Activated naive CD4-positive, alpha-beta T cell treated with anti-CD3 and anti-CD28 coated beads, Interleukin-2, amount 50 U/mL, for 24 hours (primary cell): Measurements from ENCODE around the gene THEM5.
"Not testable (repeated sequence)": the region's sequence is repeated elsewhere in the genome, so short reads cannot be mapped to it uniquely, and the experiment has no call there.

Source experiments
- H3K27ac Mint-ChIP-seq: one replicate; pipeline ENCODE4 v1.8.0; 2021; ENCODE audit warnings: mild to moderate bottlenecking, mixed read lengths
- H3K27me3 Mint-ChIP-seq: one replicate; pipeline ENCODE4 v1.8.0; 2021; ENCODE audit warnings: mixed read lengths
- H3K36me3 Mint-ChIP-seq: one replicate; pipeline ENCODE4 v1.8.0; 2021; ENCODE audit warnings: mixed read lengths
- H3K4me1 Mint-ChIP-seq: one replicate; pipeline ENCODE4 v1.8.0; 2021; ENCODE audit warnings: mixed read lengths
- H3K4me3 Mint-ChIP-seq: one replicate; pipeline ENCODE4 v1.8.0; 2021; ENCODE audit warnings: mild to moderate bottlenecking, mixed read lengths
- H3K9me3 Mint-ChIP-seq: one replicate; pipeline ENCODE4 v1.8.0; 2021; ENCODE audit warnings: mixed read lengths

Gene THEM5, protein sequence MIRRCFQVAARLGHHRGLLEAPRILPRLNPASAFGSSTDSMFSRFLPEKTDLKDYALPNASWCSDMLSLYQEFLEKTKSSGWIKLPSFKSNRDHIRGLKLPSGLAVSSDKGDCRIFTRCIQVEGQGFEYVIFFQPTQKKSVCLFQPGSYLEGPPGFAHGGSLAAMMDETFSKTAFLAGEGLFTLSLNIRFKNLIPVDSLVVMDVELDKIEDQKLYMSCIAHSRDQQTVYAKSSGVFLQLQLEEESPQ

DNA sequence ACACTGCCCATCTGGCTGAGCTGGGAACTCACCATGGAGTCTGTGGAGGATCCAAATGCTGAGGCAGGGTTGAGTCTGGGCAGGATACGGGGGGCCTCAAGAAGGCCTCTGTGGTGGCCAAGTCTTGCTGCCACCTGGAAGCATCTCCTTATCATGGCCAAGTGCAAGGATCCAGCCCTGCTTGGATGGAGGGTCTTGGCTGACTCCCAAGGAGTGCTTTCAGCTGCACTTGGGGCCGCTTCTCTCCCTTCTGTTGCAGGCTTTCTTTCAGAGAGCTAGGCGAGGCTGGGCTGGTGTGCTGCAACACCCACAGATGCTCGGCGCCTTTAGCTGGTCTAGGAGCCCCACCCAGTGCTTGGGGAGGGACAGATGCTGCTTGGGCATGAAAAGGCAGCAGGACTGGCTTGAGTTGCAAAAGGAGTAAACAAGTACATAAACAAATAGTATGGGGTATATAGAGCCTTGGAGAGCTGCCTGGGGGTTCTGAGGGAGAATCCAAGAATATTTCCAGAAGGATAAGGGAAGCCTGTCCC, at the start of gene THEM5:
THEM5 (minus strand) TSS at position 302 of the 533 bp plus-strand sequence; CDS start at position 155, 147 bp downstream.
- H3K36me3 Mint-ChIP-seq: no peaks in the 10 kb centered on the region
- no peaks in the 10 kb centered on the region for H3K4me1 Mint-ChIP-seq
- H3K4me3 Mint-ChIP-seq: no peak within 1 kb of the TSS
- no peaks in the 10 kb centered on the region for H3K9me3 Mint-ChIP-seq
- no peak within 1 kb of the TSS for H3K27ac Mint-ChIP-seq
- H3K27me3 Mint-ChIP-seq: no peaks in the 10 kb centered on the region

DNA sequence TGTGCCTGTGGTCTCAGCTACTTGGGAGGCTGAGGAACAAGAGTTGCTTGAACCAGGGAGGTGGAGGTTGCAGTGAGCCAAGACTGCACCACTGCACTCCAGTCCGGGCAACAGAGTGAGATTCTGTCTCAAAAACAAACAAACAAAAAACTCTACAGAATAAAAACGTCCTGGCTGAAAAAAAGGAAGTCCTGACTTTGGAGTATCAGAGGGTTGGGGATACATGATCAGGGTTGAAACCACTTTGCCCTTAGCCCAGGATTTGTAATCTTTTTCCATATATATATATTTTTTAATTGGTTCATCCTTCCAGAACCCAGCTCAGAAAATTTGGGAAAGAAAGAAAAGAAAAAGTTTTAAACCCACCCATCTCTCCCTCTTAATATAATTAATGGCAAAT, 49.3 kb upstream of the THEM5 start:
- peaks cover 5% of the 10 kb centered on the region for H3K9me3 Mint-ChIP-seq
- no peaks in the 10 kb centered on the region for H3K27me3 Mint-ChIP-seq
- H3K36me3 Mint-ChIP-seq: peaks cover 47% of the 10 kb centered on the region
- peak overlapping the region; percentile 4 for H3K27ac Mint-ChIP-seq
- H3K4me3 Mint-ChIP-seq: no peak overlapping the region
- peaks cover 85% of the 10 kb centered on the region for H3K4me1 Mint-ChIP-seq

DNA sequence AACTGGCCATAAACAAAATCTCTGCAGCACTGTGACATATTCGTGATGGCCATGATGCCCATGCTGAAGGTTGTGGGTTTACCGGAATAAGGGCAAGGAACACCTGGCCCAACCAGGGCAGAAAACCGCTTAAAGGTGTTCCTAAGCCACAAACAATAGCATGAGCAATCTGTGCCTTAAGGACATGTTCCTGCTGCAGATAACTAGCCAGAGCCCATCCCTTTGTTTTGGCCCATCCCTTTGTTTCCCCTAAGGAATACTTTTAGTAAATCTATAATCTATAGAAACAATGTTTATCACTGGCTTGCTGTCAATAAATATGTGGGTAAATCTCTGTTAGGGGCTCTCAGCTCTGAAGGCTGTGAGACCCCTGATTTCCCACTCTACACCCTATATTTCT, 47.3 kb upstream of the THEM5 start:
- H3K36me3 Mint-ChIP-seq: peaks cover 37% of the 10 kb centered on the region
- not testable (repeated sequence) for H3K27ac Mint-ChIP-seq, H3K9me3 Mint-ChIP-seq, H3K27me3 Mint-ChIP-seq, H3K4me3 Mint-ChIP-seq
- peaks cover 87% of the 10 kb centered on the region for H3K4me1 Mint-ChIP-seq

DNA sequence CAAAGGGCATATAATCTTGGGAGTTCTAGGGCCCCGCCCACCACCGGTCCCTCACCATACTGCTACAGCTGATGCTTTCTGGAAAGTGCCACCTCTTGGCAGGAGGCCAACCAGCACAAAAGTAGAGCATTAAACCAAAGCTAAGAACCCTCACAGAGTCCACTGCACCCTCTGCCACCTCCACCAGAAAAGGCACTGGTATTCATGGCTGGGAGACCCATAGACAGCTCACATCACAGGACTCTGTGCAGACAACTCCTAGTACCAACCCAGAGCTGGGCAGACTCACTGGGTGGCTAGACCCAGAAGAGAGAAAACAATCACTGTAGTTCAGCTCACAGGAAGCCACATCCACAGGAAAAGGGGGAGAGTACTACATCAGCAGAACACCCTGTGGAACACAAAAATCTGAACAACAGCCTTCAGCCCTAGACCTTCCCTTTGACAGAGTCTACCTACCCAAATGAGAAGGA, 45.0 kb upstream of the THEM5 start:
- Mint-ChIP-seq H3K4me3 (peak overlapping the region; percentile 78), H3K27ac (peak overlapping the region; percentile 91), H3K9me3 (peaks cover 5% of the 10 kb centered on the region), H3K27me3 (no peaks in the 10 kb centered on the region), H3K36me3 (peaks cover 38% of the 10 kb centered on the region), H3K4me1 (peaks cover 80% of the 10 kb centered on the region)

DNA sequence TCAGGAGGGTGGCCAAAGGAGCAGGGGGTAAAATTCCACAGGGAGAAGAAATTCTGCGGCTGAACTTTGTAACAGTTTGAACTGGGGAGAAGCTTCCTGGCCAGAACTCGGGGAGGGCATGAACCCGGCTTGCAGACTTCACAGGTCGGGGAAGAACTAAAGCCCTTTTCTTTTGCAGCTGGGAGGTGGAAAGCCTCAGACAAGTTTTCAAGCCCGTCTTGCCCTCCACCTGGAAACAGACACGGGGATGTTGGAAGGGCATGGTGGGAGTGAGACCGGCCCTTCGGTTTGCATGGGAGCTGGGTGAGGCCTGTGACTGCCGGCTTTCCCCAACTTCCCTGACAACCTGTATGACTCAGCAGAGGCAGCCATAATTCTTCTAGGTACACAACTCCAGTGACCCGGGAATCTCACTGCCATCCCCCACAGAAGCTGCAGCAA, 44.5 kb upstream of the THEM5 start:
- peaks cover 5% of the 10 kb centered on the region for H3K9me3 Mint-ChIP-seq
- peak overlapping the region; percentile 91 for H3K27ac Mint-ChIP-seq
- peaks cover 80% of the 10 kb centered on the region for H3K4me1 Mint-ChIP-seq
- H3K27me3 Mint-ChIP-seq: no peaks in the 10 kb centered on the region
- H3K36me3 Mint-ChIP-seq: peaks cover 40% of the 10 kb centered on the region
- peak overlapping the region; percentile 78 for H3K4me3 Mint-ChIP-seq

DNA sequence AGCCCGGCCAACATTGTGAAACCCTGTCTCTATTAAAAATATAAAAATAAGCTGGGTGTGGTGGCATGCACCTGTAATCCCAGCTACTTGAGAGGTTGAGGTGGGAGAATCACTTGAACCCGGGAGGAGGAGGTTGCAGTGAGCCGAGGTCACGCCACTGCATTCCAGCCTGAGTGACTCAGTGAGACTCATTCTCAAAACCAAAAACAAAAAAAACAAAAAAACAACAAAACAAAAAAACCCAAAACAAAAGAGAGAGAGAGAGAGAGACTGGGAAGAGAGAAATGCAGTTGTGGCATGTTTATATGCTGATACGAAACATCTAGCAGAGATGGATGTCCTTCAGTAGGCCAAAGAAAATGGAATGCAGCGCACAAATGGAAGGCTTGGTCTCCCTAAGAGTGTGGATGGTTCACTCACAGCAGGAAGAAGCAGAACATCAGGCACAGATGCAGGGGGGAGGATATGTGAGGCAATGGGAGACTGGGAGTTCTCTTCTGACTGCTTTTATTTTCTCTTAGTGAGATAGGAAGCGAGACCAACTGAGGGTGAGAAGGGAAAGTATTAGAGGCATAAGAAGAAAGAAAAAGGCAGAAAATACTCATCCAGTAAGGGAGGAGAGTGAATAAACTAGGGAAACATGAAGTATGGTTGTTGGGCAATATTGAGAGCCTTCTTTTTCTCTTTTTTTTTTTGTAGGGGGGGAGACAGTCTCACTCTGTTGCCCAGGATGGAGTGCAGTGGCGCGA, 39.8 kb upstream of the THEM5 start:
- H3K36me3 Mint-ChIP-seq: peaks cover 46% of the 10 kb centered on the region
- H3K27me3 Mint-ChIP-seq: no peaks in the 10 kb centered on the region
- peaks cover 74% of the 10 kb centered on the region for H3K4me1 Mint-ChIP-seq
- H3K27ac Mint-ChIP-seq: peak overlapping the region; percentile 82
- no peak overlapping the region for H3K4me3 Mint-ChIP-seq
- H3K9me3 Mint-ChIP-seq: no peaks in the 10 kb centered on the region

DNA sequence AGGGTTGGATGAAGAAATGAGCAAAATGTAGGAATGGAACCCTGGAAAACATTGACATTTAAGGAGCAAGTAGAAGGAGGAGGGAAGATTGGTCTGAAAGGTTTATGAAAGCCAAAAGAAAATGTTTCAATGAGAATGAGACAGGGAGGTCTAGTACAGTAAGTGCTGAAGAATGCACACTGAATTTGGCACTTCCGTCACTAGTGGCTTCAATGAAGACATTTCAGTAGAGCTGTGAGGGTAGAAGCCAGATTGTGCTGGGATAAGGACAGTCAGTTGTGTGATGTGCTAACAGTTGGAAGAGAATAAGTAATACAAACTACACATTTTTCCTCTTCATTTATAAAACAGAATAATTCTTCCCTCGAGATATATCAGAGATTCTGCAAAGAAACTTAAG, 38.7 kb upstream of the THEM5 start:
- peaks cover 62% of the 10 kb centered on the region for H3K4me1 Mint-ChIP-seq
- H3K27ac Mint-ChIP-seq: peak overlapping the region; percentile 86
- H3K9me3 Mint-ChIP-seq: no peaks in the 10 kb centered on the region
- H3K27me3 Mint-ChIP-seq: no peaks in the 10 kb centered on the region
- H3K4me3 Mint-ChIP-seq: no peak overlapping the region
- peaks cover 49% of the 10 kb centered on the region for H3K36me3 Mint-ChIP-seq

DNA sequence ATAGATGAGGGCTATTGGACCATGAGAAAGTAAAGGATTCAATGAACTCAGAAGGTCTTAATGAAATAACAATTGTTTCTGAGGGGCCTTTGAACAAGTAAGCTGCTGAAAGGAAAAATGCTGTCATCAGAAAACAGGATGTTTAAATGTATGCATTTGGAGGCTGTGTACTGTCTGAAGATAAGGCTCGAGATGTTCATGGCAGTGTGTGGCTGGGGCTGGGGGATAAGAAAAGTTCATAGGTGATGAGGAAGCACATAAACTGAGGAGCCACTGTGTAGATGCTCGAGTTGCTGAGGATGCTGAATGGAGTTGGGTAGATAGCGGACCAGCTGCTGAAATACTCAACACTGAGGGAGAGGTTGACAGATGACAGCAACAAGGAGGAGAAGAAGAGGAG, 38.0 kb upstream of the THEM5 start:
- Mint-ChIP-seq H3K4me1 (peaks cover 56% of the 10 kb centered on the region), H3K27me3 (no peaks in the 10 kb centered on the region), H3K9me3 (no peaks in the 10 kb centered on the region), H3K36me3 (peaks cover 50% of the 10 kb centered on the region), H3K27ac (peak overlapping the region; percentile 86), H3K4me3 (peak overlapping the region; percentile 57)

DNA sequence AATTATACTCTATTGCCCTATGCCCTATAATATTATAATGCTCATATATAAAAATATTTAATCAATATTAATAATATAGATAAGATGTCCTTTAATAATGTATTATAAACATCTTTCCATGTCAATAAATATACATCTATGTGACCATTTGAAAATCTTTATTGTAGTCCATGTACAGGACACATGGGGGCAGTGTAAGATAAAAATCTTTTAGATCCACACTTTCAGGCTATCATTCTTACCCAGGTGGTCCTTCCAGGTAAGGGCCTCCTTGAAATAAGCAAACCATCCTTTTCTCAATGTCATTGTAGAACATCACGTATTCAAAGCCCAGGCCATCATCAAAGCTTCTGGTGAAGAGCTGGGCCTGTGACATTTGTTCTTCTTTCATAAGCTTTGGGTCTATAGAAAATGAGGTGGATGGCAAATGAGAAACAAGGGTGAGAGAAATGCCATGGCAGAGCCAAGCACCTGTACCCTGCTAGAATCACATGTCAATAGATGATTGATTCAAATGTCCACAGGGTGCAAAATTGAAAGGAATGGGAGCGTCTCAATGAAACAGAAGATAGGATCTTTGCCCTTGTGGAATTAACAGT, 35.6 kb upstream of the THEM5 start:
- Mint-ChIP-seq H3K27ac (peak overlapping the region; percentile 74), H3K36me3 (peaks cover 40% of the 10 kb centered on the region), H3K4me3 (no peak overlapping the region), H3K9me3 (no peaks in the 10 kb centered on the region), H3K4me1 (peaks cover 37% of the 10 kb centered on the region), H3K27me3 (no peaks in the 10 kb centered on the region)

DNA sequence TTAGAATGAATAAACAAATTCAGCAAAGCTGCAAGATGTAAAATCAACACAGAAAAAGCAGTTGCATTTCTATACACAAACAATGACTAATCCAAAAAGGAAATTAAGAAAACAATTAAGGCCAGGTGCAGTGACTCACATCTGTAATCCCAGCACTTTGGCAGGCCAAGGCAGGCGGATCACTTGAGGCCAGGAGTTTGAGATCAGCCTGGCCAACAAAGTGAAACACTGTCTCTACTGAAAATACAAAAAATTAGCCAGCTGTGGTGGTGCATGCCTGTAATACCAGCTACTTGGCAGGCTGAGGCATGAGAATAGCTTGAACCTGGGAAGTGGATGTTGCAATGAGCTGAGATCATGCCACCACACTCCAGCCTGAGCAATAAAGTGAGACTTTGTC, 33.5 kb upstream of the THEM5 start:
- H3K4me3 Mint-ChIP-seq: no peak overlapping the region
- H3K4me1 Mint-ChIP-seq: peaks cover 24% of the 10 kb centered on the region
- H3K36me3 Mint-ChIP-seq: peaks cover 31% of the 10 kb centered on the region
- no peaks in the 10 kb centered on the region for H3K27me3 Mint-ChIP-seq
- no peaks in the 10 kb centered on the region for H3K9me3 Mint-ChIP-seq
- H3K27ac Mint-ChIP-seq: no peak overlapping the region

DNA sequence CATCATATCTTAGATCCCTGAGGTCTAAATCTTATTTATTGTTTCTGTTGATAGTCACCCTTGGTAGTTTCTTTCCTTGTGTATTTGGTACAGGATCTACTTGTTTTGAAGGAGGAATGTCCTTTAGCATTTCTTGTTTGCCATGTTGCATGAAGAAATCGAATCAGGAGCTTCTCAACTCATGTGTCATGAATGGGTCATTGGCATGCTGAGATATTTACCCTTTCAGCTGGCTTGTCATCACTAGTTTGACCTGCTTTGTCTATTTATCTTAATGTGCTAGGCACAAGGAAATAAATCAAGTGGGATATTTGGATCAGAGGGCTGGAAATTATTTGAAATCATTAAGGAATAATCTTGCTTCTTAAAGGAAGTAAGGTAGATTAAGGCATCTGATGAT, 32.0 kb upstream of the THEM5 start:
- Mint-ChIP-seq H3K27ac (no peak overlapping the region), H3K36me3 (peaks cover 19% of the 10 kb centered on the region), H3K27me3 (no peaks in the 10 kb centered on the region), H3K4me3 (no peak overlapping the region), H3K4me1 (peaks cover 8% of the 10 kb centered on the region), H3K9me3 (no peaks in the 10 kb centered on the region)

DNA sequence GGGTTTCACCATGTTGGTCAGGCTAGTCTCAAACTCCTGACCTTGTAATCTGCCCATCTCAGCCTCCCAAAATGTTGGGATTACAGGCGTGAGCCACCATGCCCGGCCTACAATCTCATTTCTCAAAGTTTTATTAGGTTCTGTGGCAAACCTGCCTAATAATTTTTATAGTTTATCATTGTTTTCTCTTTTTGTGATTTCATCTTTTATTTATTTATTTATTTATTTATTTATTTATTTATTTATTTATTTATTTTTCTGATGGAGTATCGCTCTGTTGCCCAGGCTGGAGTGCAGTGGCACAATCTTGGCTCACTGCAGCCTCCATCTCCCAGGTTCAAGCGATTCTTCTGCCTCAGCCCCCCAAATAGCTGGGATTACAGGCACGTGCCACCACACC, 31.4 kb upstream of the THEM5 start:
- not testable (repeated sequence) for H3K27me3 Mint-ChIP-seq, H3K4me3 Mint-ChIP-seq, H3K9me3 Mint-ChIP-seq, H3K27ac Mint-ChIP-seq, H3K4me1 Mint-ChIP-seq
- H3K36me3 Mint-ChIP-seq: peaks cover 18% of the 10 kb centered on the region

DNA sequence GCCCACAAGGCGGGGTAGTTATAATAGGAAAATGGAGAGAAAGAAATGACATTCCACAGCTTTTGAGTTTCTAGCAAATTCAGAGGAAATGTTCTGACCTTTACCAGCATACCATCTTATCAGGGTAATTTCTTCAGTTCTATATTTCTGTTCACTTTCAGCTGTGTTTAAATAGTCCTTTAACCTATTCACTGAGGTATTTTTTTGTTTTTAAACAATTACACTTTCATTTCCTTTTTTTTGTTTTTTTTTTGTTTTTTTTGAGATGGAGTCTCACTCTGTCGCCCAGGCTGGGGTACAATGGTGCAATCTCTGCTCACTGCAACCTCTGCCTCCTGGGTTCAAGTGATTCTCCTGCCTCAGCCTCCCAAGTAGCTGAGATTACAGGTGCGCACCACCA, 30.9 kb upstream of the THEM5 start:
- H3K27me3 Mint-ChIP-seq, H3K9me3 Mint-ChIP-seq, H3K4me3 Mint-ChIP-seq, H3K4me1 Mint-ChIP-seq, H3K27ac Mint-ChIP-seq: not testable (repeated sequence)
- H3K36me3 Mint-ChIP-seq: peaks cover 17% of the 10 kb centered on the region

DNA sequence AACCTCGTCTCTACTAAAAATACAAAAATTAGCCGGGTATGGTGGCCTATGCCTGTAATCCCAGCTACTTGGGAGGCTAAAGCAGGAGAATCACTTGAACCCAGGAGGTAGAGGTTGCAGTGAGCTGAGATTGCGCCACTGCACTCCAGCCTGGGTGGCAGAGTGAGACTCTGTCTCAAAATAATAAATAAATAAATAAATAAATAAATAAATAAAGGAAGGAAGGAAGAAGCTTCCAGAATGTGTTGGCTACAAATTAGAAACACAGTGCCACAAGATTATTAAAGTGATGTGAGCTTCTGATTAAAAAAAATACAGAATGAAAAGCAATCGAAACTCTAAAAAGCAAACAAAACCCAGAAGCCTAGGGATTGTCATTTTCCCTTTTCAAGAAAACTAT, 30.4 kb upstream of the THEM5 start:
- not testable (repeated sequence) for H3K4me3 Mint-ChIP-seq, H3K9me3 Mint-ChIP-seq, H3K27me3 Mint-ChIP-seq, H3K27ac Mint-ChIP-seq, H3K4me1 Mint-ChIP-seq
- peaks cover 12% of the 10 kb centered on the region for H3K36me3 Mint-ChIP-seq

DNA sequence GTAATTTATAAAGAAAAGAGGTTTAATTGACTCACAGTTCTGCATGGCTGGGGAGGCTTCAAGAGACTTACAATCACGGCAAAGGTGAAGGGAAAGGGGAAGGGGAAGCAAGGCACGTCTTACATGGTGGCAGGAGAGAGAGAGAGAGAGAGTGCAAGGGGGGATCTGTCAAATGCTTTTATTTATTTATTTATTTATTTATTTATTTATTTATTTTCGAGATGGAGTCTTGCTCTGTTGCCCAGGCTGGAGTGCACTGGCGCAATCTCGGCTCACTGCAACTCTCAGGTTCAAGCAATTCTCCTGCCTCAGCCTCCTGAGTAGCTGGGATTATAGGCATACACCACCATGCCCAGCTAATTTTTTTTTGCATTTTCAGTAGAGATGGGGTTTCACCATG, 29.4 kb upstream of the THEM5 start:
- not testable (repeated sequence) for H3K9me3 Mint-ChIP-seq, H3K4me1 Mint-ChIP-seq, H3K27ac Mint-ChIP-seq, H3K4me3 Mint-ChIP-seq, H3K27me3 Mint-ChIP-seq
- peaks cover 12% of the 10 kb centered on the region for H3K36me3 Mint-ChIP-seq

DNA sequence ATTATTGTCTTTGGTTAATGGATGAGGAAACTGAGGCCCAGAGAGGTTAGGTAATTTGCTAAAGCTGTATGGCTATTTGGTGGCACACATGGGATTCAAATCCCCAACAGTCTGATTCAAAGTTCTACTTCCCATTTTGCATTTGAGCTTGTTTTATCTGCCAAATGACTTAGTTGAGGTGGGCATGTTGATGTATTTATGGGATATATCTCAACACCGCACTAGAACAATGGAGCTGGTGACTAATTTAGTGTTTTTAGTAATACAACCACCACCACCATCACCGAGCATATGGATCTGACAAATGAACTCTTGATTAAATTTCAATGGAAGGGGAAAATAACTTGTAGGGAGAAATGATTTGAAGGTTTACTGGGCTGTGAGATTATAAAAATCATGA, 29.0 kb upstream of the THEM5 start:
- Mint-ChIP-seq H3K4me1 (peaks cover 4% of the 10 kb centered on the region), H3K4me3 (no peak overlapping the region), H3K9me3 (no peaks in the 10 kb centered on the region), H3K27me3 (no peaks in the 10 kb centered on the region), H3K36me3 (peaks cover 13% of the 10 kb centered on the region), H3K27ac (no peak overlapping the region)
